HCT116 (cell line): ENCODE results near the gene POU3F1. TPM values are rescaled to one million over a fixed set of nuclear protein-coding genes. Genes with fewer than 3 reads are reported as not detected.

ENCODE experiments used
- ATAC-seq: fragments of 200-7000 bp; cut with Tn5 transposase; 2 replicates; pipeline ENCODE4 v1.9.1; 2020; ENCODE audit warnings: mild to moderate bottlenecking, moderate library complexity
- BruUV-seq: library from RNA; stranded (reverse); fragments of 400-500 nt; replicated peaks from 2 replicates; lab custom pipeline; 2021; lab: Mats Ljungman, UMichigan
- CTCF ChIA-PET: fragments of 300-600 bp; sonication (Branson Sonifier 250); formaldehyde crosslinking; loops from one replicate; lab custom pipeline; 2021; ENCODE audit warnings: antibody characterized with exemption; lab: Charles Lee
- POLR2A ChIA-PET: fragments of 300-600, 350-600 bp; sonication (Branson Sonifier 250); formaldehyde crosslinking; loops from one replicate; lab custom pipeline; 2021; ENCODE audit warnings: antibody characterized with exemption; lab: Charles Lee
- RAD21 ChIA-PET, 2 experiments: fragments of 300-600 bp; sonication (Branson Sonifier 250); formaldehyde crosslinking; loops; one replicate each; lab custom pipeline; 2023; ENCODE audit warnings: low total read pairs in 2 of 2; ENCODE audit not compliant: uncharacterized antibody in 2 of 2, unreplicated experiment in 2 of 2, low non-redundant PET in 1 of 2; lab: Charles Lee
- DNase-seq: peaks from one replicate; pipeline ENCODE4 v3.0.0-alpha.2; 2010; ENCODE audit warnings: low read depth, low spot score
- H2AFZ ChIP-seq: fragments of 200-600 bp; shearing (Covaris generic), sonication (generic); 2 replicates; pipeline ENCODE4 v1.6.1; 2017; ENCODE audit warnings: low read depth, mixed run types, mixed read lengths, antibody characterized with exemption, low read length; ENCODE audit not compliant: poor library complexity, severe bottlenecking
- H3K27ac ChIP-seq: 2 replicates; pipeline ENCODE4 v1.5.1; 2012; ENCODE audit warnings: low read depth, low read length
- H3K27me3 ChIP-seq: fragments of 200-600 bp; sonication (generic); 2 replicates; pipeline ENCODE4 v1.6.1; 2016; ENCODE audit warnings: mixed run types, low read length, mixed read lengths; ENCODE audit not compliant: insufficient read depth
- H3K36me3 ChIP-seq, 2 experiments: fragments of 200-500 bp in 1 of 2; fragments of 200-600 bp in 1 of 2; sonication (Bioruptor generic) in 1 of 2; sonication (generic) in 1 of 2; 2 replicates each; pipeline versions ENCODE4 v1.5.1 to v1.6.1; 2014 to 2016; ENCODE audit warnings: low read length in 2 of 2, inconsistent platforms in 1 of 2, mixed read lengths in 1 of 2, mixed run types in 1 of 2; ENCODE audit not compliant: insufficient read depth in 2 of 2, control insufficient read depth in 1 of 2
- H3K4me1 ChIP-seq, 2 experiments: fragments of 200-600 bp in 1 of 2; sonication (generic) in 1 of 2; 2 replicates each; pipeline versions ENCODE4 v1.5.1 to v1.6.1; 2012 to 2017; ENCODE audit warnings: low read length in 2 of 2, inconsistent platforms in 1 of 2, mild to moderate bottlenecking in 1 of 2, mixed read lengths in 1 of 2, mixed run types in 1 of 2, moderate library complexity in 1 of 2; ENCODE audit not compliant: insufficient read depth in 2 of 2, control insufficient read depth in 1 of 2
- H3K4me2 ChIP-seq: fragments of 200-600 bp; sonication (generic); 2 replicates; pipeline ENCODE4 v1.6.1; 2017; ENCODE audit warnings: mixed run types, low read length, mixed read lengths
- H3K4me3 ChIP-seq, 2 experiments: fragments of 200-600 bp in 1 of 2; sonication (generic) in 1 of 2; replicated peaks in 1 of 2; 2 replicates each; pipeline ENCODE4 v1.5.1; 2011 to 2016; ENCODE audit warnings: low read length in 2 of 2, control low read depth in 1 of 2, low read depth in 1 of 2, mild to moderate bottlenecking in 1 of 2, mixed read lengths in 1 of 2, mixed run types in 1 of 2
- H3K79me2 ChIP-seq: fragments of 200-600 bp; sonication (generic); 2 replicates; pipeline ENCODE4 v1.6.1; 2017; ENCODE audit warnings: mild to moderate bottlenecking, mixed run types, low read length, moderate library complexity, mixed read lengths; ENCODE audit not compliant: insufficient read depth
- H3K9ac ChIP-seq: fragments of 200-600 bp; sonication (generic); 2 replicates; pipeline ENCODE4 v1.6.1; 2016; ENCODE audit warnings: low read length, mixed read lengths
- H3K9me2 ChIP-seq: fragments of 200-600 bp; sonication (generic), shearing (Covaris generic); 2 replicates; pipeline ENCODE4 v1.6.1; 2017; ENCODE audit warnings: mixed run types, mild to moderate bottlenecking, moderate library complexity; ENCODE audit not compliant: insufficient read depth
- H3K9me3 ChIP-seq, 2 experiments: fragments of 200-500 bp in 1 of 2; fragments of 200-600 bp in 1 of 2; sonication (Bioruptor generic) in 1 of 2; sonication (generic) in 1 of 2; 2 replicates each; pipeline ENCODE4 v1.6.1; 2014 to 2017; ENCODE audit warnings: low read length in 2 of 2, mixed read lengths in 2 of 2, inconsistent platforms in 1 of 2, low read depth in 1 of 2, mild to moderate bottlenecking in 1 of 2, mixed run types in 1 of 2, moderate library complexity in 1 of 2; ENCODE audit not compliant: control insufficient read depth in 1 of 2, insufficient read depth in 1 of 2
- H4K20me1 ChIP-seq: fragments of 200-600 bp; sonication (generic), shearing (Covaris generic); 2 replicates; pipeline ENCODE4 v1.6.1; 2017; ENCODE audit warnings: mixed run types, mild to moderate bottlenecking, moderate library complexity; ENCODE audit not compliant: insufficient read depth
- ATF3 ChIP-seq: IDR thresholded peaks from 2 replicates; pipeline ENCODE4 v1.6.1; 2012
- CBX3 ChIP-seq: IDR thresholded peaks from 2 replicates; pipeline ENCODE4 v1.6.1; 2012; ENCODE audit warnings: low read depth
- CEBPB ChIP-seq: IDR thresholded peaks from 2 replicates; pipeline ENCODE4 v1.6.1; 2012; ENCODE audit warnings: low read depth
- CTCF ChIP-seq, 3 experiments: fragments of 200-600 bp in 1 of 3; sonication (generic) in 1 of 3; IDR thresholded peaks in 2 of 3; conservative IDR thresholded peaks in 1 of 3; 2 replicates each; pipeline ENCODE4 v1.5.1; 2012 to 2017; ENCODE audit warnings: low read depth in 2 of 3, low read length in 2 of 3, antibody characterized with exemption in 1 of 3, borderline replicate concordance in 1 of 3, control low read depth in 1 of 3, mild to moderate bottlenecking in 1 of 3, mixed read lengths in 1 of 3, mixed run types in 1 of 3, moderate library complexity in 1 of 3; ENCODE audit not compliant: insufficient read depth in 1 of 3
- ELF1 ChIP-seq: IDR thresholded peaks from 2 replicates; pipeline ENCODE4 v1.6.1; 2012; ENCODE audit warnings: low read depth, borderline replicate concordance
- EZH2 ChIP-seq: fragments of 200-600 bp; sonication (generic); IDR thresholded peaks from 2 replicates; pipeline ENCODE4 v1.6.1; 2017; ENCODE audit warnings: antibody characterized with exemption, mixed run types
- EZH2phosphoT487 ChIP-seq: fragments of 200-600 bp; IDR thresholded peaks from 2 replicates; pipeline ENCODE4 v1.6.1; 2018; ENCODE audit warnings: antibody characterized with exemption, borderline replicate concordance
- FOSL1 ChIP-seq: IDR thresholded peaks from 2 replicates; pipeline ENCODE4 v1.6.1; 2012; ENCODE audit warnings: low read depth
- JUND ChIP-seq: IDR thresholded peaks from 2 replicates; pipeline ENCODE4 v1.6.1; 2012
- MAX ChIP-seq: IDR thresholded peaks from 2 replicates; pipeline ENCODE4 v1.6.1; 2012
- POLR2A ChIP-seq: IDR thresholded peaks from 2 replicates; pipeline ENCODE4 v1.7.0; 2011; ENCODE audit warnings: borderline replicate concordance; ENCODE audit not compliant: insufficient read depth, insufficient read length; ENCODE audit errors: extremely low read depth
- SP1 ChIP-seq: IDR thresholded peaks from 2 replicates; pipeline ENCODE4 v1.6.1; 2012; ENCODE audit warnings: low read depth
- TCF7L2 ChIP-seq: IDR thresholded peaks from 2 replicates; pipeline ENCODE4 v1.7.0; 2011; ENCODE audit warnings: borderline replicate concordance, inconsistent platforms; ENCODE audit not compliant: insufficient read depth, insufficient read length; ENCODE audit errors: extremely low read depth
- YY1 ChIP-seq: IDR thresholded peaks from 2 replicates; pipeline ENCODE4 v1.6.1; 2011; ENCODE audit warnings: low read length, low read depth, moderate library complexity, mild to moderate bottlenecking; ENCODE audit not compliant: insufficient replicate concordance; ENCODE audit errors: extremely low read depth
- ZBTB33 ChIP-seq: IDR thresholded peaks from 2 replicates; pipeline ENCODE4 v1.6.1; 2011; ENCODE audit warnings: mild to moderate bottlenecking, low read length, moderate library complexity; ENCODE audit not compliant: insufficient replicate concordance; ENCODE audit errors: extremely low read depth
- ZFX ChIP-seq: fragments of 450-650 bp; IDR thresholded peaks from 2 replicates; pipeline ENCODE4 v1.6.1; 2017
- ZNF274 ChIP-seq: fragments of 200-500 bp; sonication (Bioruptor generic); IDR thresholded peaks from 2 replicates; pipeline ENCODE4 v1.6.1; 2014; ENCODE audit warnings: mild to moderate bottlenecking, low read depth, low read length, inconsistent platforms
- intact Hi-C: fragments of 100-400 bp; cut with micrococcal nuclease; formaldehyde crosslinking; loops from 2 replicates; pipeline ENCODE4 v1.10.0; 2022
- total RNA-seq: library from RNA; stranded (reverse); gene quantifications from one replicate; pipeline ENCODE4 v1.2.1, GENCODE V29; 2021; ENCODE audit not compliant: unreplicated experiment

The POU3F1 gene
- total RNA-seq, 1 experiment from 2014 or later: not detected

- H3K36me3 ChIP-seq: no peaks in the 10 kb centered on the region
- H3K9ac ChIP-seq: no peak overlapping the region
- no peaks in the 10 kb centered on the region for H3K9me3 ChIP-seq
- no peaks in the 10 kb centered on the region for H3K27me3 ChIP-seq
- no peak overlapping the region for H3K4me3 ChIP-seq
- no peak overlapping the region for H2AFZ ChIP-seq
- H3K4me1 ChIP-seq: peaks cover 2 to 7% of the 10 kb centered on the region in 2 experiments; a peak in 2 of 4 replicates
- CTCF ChIA-PET: interaction anchor here (1.2 kb wide), 1 partner anchor 18 kb away, joined by 5 read pairs; no protein-coding TSS in a partner anchor
- POLR2A ChIA-PET: interaction anchor here (0.5 kb wide), 1 partner anchor 459 kb away, joined by 4 read pairs; no protein-coding TSS in a partner anchor
- intact Hi-C loops: no loop called here
- no peak overlapping the region for H3K27ac ChIP-seq
- no peaks in the 10 kb centered on the region for H4K20me1 ChIP-seq
- RAD21 ChIA-PET: no interaction called here
- no peak for TF ChIP-seq JUND
- TF ChIP-seq ZNF274: no peak
- TF ChIP-seq FOSL1: no peak
- TF ChIP-seq ZBTB33: no peak
- no peak for TF ChIP-seq POLR2A
- TF ChIP-seq MAX: no peak
- no peak for TF ChIP-seq SP1
- TF ChIP-seq EZH2phosphoT487: no peak
- TF ChIP-seq EZH2: no peak
- no peak for TF ChIP-seq CBX3
- no peak for TF ChIP-seq YY1
- TF ChIP-seq CTCF (IDR thresholded peaks at IDR 0.05 in 2 of 3, conservative IDR thresholded peaks at IDR 0.05 in 1 of 3; ENCODE audit: borderline replicate concordance in 1 of 3, insufficient read depth in 1 of 3, low read depth in 2 of 3, low read length in 2 of 3): no peak
- no peak for TF ChIP-seq CEBPB
- TF ChIP-seq ZFX: no peak
- no peak for TF ChIP-seq ELF1
- no peak for TF ChIP-seq TCF7L2
- no peak for TF ChIP-seq ATF3
- BruUV-seq: no TSS peak
- no peak overlapping the region for H3K4me2 ChIP-seq
- H3K79me2 ChIP-seq: no peaks in the 10 kb centered on the region
- DNase-seq (no peak), ATAC-seq (peak; percentile 58)
- H3K9me2 ChIP-seq: no peaks in the 10 kb centered on the region
Measured at GRCh38 chr1:38053416-38054091, 7.0 kb upstream of the POU3F1 start.
